HG03354 (cell line): ENCODE data around the gene OR2H1.

ENCODE experiments used
- ATAC-seq: cut with Tn5 transposase; IDR thresholded peaks from one replicate; pipeline ENCODE4 v1.9.1; 2021; ENCODE audit warnings: mild to moderate bottlenecking; ENCODE audit not compliant: unreplicated experiment, poor library complexity, severe bottlenecking

OR2H1 gene

GRCh38 chr6:29506446-29507067, 49.6 kb downstream of the OR2H1 start:
- ATAC-seq, result no peak

GRCh38 chr6:29507319-29507718, 50.4 kb downstream of the OR2H1 start:
- ATAC-seq, result no peak

GRCh38 chr6:29509239-29509638, 52.3 kb downstream of the OR2H1 start:
- ATAC-seq, result no peak

- no peak for ATAC-seq
These were observed 52.8 kb downstream of the OR2H1 start for GRCh38 chr6:29509711-29510110.

- no peak for ATAC-seq
These were observed 53.2 kb downstream of the OR2H1 start for GRCh38 chr6:29510202-29510601.

- no peak for ATAC-seq
These were observed 53.9 kb downstream of the OR2H1 start for GRCh38 chr6:29510746-29511300.
